Neural cell (in vitro differentiated cells): ENCODE results near the gene H2BW2. TPM values are rescaled to one million over a fixed set of nuclear protein-coding genes. Genes with fewer than 3 reads are reported as not detected.

Experiments
- H2AFZ ChIP-seq: fragments of 200-600, 300-800 bp; sonication (generic), shearing (Covaris generic); 2 replicates; pipeline ENCODE4 v1.6.0; 2014; ENCODE audit warnings: low read depth, mild to moderate bottlenecking, antibody characterized with exemption, low read length, moderate library complexity
- H3F3A ChIP-seq: fragments of 200-600 bp; shearing (Covaris generic); 2 replicates; pipeline ENCODE4 v1.6.1; 2016; ENCODE audit warnings: mild to moderate bottlenecking, moderate library complexity, mixed read lengths, antibody characterized with exemption, low read length; ENCODE audit not compliant: insufficient read depth, poor library complexity, severe bottlenecking
- H3K27ac ChIP-seq: fragments of 200-600, 300-800 bp; sonication (generic), shearing (Covaris generic); 2 replicates; pipeline ENCODE4 v1.5.1; 2014; ENCODE audit warnings: mild to moderate bottlenecking, low read length, moderate library complexity
- H3K27me3 ChIP-seq: fragments of 300-800, 200-600 bp; sonication (generic), shearing (Covaris generic); 2 replicates; pipeline ENCODE4 v1.6.0; 2014; ENCODE audit warnings: mild to moderate bottlenecking, low read depth, low read length, moderate library complexity; ENCODE audit not compliant: insufficient read depth
- H3K36me3 ChIP-seq: fragments of 300-800, 200-600 bp; sonication (generic), shearing (Covaris generic); 2 replicates; pipeline ENCODE4 v1.5.1; 2014; ENCODE audit warnings: mild to moderate bottlenecking, antibody characterized with exemption, low read length, moderate library complexity; ENCODE audit not compliant: insufficient read depth
- H3K4me2 ChIP-seq: fragments of 300-800, 200-600 bp; sonication (generic), shearing (Covaris generic); 2 replicates; pipeline ENCODE4 v1.6.0; 2014; ENCODE audit warnings: mild to moderate bottlenecking, low read length
- H3K4me3 ChIP-seq: fragments of 300-800, 200-600 bp; sonication (generic), shearing (Covaris generic); 2 replicates; pipeline ENCODE4 v1.5.1; 2014; ENCODE audit warnings: mild to moderate bottlenecking, low read length, moderate library complexity
- H3K79me2 ChIP-seq: fragments of 200-600 bp; shearing (Covaris generic); replicated peaks from 2 replicates; pipeline ENCODE4 v1.6.0; 2014; ENCODE audit warnings: mild to moderate bottlenecking, low read length, moderate library complexity; ENCODE audit not compliant: insufficient read depth
- H3K9ac ChIP-seq: fragments of 300-800, 200-600 bp; sonication (generic), shearing (Covaris generic); 2 replicates; pipeline ENCODE4 v1.6.1; 2016; ENCODE audit warnings: mild to moderate bottlenecking, low read length, mixed read lengths
- H3K9me2 ChIP-seq: fragments of 200-600 bp; shearing (Covaris generic); 2 replicates; pipeline ENCODE4 v1.6.1; 2016; ENCODE audit warnings: mild to moderate bottlenecking, low read length, mixed read lengths; ENCODE audit not compliant: insufficient read depth
- H3K9me3 ChIP-seq: fragments of 200-600, 300-800 bp; sonication (generic), shearing (Covaris generic); 2 replicates; pipeline ENCODE4 v1.6.1; 2016; ENCODE audit warnings: mild to moderate bottlenecking, mixed run types, low read length, moderate library complexity, mixed read lengths
- H4K20me1 ChIP-seq: fragments of 200-600 bp; shearing (Covaris generic); 2 replicates; pipeline ENCODE4 v1.6.1; 2016; ENCODE audit warnings: mild to moderate bottlenecking, mixed run types; ENCODE audit not compliant: insufficient read depth
- EP300 ChIP-seq: fragments of 450-650 bp; conservative IDR thresholded peaks from 2 replicates; pipeline ENCODE4 v1.6.1; 2014; ENCODE audit warnings: antibody characterized with exemption, mild to moderate bottlenecking, moderate library complexity; ENCODE audit not compliant: poor library complexity, severe bottlenecking
- EZH2 ChIP-seq: fragments of 200-600, 300-800 bp; shearing (Covaris generic), sonication (generic); IDR thresholded peaks from 2 replicates; pipeline ENCODE4 v1.6.1; 2014; ENCODE audit warnings: antibody characterized with exemption, low read length, borderline replicate concordance, mild to moderate bottlenecking; ENCODE audit not compliant: insufficient read depth, poor library complexity, severe bottlenecking
- MXI1 ChIP-seq: fragments of 450-650 bp; conservative IDR thresholded peaks from 2 replicates; pipeline ENCODE4 v1.6.1; 2014; ENCODE audit warnings: antibody characterized with exemption, mild to moderate bottlenecking; ENCODE audit not compliant: poor library complexity, severe bottlenecking
- POLR2AphosphoS5 ChIP-seq: IDR thresholded peaks from 2 replicates; pipeline ENCODE4 v1.6.1; 2012
- RAD21 ChIP-seq: fragments of 450-650 bp; conservative IDR thresholded peaks from 2 replicates; pipeline ENCODE4 v1.6.1; 2014; ENCODE audit warnings: antibody characterized with exemption, mild to moderate bottlenecking, moderate library complexity
- SMC3 ChIP-seq: fragments of 450-650 bp; conservative IDR thresholded peaks from 2 replicates; pipeline ENCODE4 v1.6.1; 2014; ENCODE audit warnings: antibody characterized with exemption, mild to moderate bottlenecking, moderate library complexity; ENCODE audit not compliant: poor library complexity
- TAF1 ChIP-seq: IDR thresholded peaks from 2 replicates; pipeline ENCODE4 v1.6.1; 2012; ENCODE audit warnings: low read depth
- polyA plus RNA-seq: library from polyadenylated mRNA; depleted of rRNA; stranded (reverse); fragments of >200 nt; gene quantifications from 2 replicates; pipeline ENCODE4 v1.2.3, GENCODE V29; 2014
- TF ChIP-seq, protein P1 (sequence below): IDR thresholded peaks from 2 replicates; pipeline ENCODE4 v1.6.1; 2012; ENCODE audit warnings: borderline replicate concordance
- TF ChIP-seq, protein P2 (sequence below): fragments of 450-650 bp; IDR thresholded peaks from 2 replicates; pipeline ENCODE4 v1.5.1; 2014; ENCODE audit warnings: antibody characterized with exemption, mild to moderate bottlenecking, moderate library complexity; ENCODE audit not compliant: poor library complexity, severe bottlenecking

H2BW2 gene
- polyA plus RNA-seq, 1 donor from 2014 or later, result not detected

DNA sequence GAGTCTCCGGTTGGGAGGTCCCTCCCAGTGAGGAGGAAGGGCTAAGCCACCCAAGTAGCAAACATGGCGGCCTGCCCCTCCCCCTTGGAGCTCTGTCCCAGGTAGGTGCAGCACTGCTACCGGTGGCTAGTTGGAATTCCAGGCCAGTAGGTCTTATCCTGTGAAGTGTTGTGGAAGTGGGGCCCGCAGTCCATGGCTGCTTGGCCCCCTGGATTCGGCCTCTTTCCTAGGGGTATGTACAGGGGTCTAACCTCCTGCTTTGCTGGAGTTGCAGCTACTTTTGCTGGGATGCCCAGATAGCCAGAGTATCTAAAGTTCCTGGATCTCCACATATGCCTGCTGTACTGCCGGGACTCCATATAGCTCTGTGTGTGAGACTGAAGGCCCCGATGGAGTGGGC is 46.2 kb downstream of the H2BW2 start:
- no peaks in the 10 kb centered on the region for H3F3A ChIP-seq
- no peaks in the 10 kb centered on the region for H3K9me3 ChIP-seq
- no peak overlapping the region for H3K4me3 ChIP-seq
- H3K9ac ChIP-seq, result no peak overlapping the region
- no peaks in the 10 kb centered on the region for H4K20me1 ChIP-seq
- H3K79me2 ChIP-seq, result no peaks in the 10 kb centered on the region
- H3K27me3 ChIP-seq, result no peaks in the 10 kb centered on the region
- no peak overlapping the region for H2AFZ ChIP-seq
- no peaks in the 10 kb centered on the region for H3K9me2 ChIP-seq
- no peak overlapping the region for H3K27ac ChIP-seq
- TF ChIP-seq, protein P1, sequence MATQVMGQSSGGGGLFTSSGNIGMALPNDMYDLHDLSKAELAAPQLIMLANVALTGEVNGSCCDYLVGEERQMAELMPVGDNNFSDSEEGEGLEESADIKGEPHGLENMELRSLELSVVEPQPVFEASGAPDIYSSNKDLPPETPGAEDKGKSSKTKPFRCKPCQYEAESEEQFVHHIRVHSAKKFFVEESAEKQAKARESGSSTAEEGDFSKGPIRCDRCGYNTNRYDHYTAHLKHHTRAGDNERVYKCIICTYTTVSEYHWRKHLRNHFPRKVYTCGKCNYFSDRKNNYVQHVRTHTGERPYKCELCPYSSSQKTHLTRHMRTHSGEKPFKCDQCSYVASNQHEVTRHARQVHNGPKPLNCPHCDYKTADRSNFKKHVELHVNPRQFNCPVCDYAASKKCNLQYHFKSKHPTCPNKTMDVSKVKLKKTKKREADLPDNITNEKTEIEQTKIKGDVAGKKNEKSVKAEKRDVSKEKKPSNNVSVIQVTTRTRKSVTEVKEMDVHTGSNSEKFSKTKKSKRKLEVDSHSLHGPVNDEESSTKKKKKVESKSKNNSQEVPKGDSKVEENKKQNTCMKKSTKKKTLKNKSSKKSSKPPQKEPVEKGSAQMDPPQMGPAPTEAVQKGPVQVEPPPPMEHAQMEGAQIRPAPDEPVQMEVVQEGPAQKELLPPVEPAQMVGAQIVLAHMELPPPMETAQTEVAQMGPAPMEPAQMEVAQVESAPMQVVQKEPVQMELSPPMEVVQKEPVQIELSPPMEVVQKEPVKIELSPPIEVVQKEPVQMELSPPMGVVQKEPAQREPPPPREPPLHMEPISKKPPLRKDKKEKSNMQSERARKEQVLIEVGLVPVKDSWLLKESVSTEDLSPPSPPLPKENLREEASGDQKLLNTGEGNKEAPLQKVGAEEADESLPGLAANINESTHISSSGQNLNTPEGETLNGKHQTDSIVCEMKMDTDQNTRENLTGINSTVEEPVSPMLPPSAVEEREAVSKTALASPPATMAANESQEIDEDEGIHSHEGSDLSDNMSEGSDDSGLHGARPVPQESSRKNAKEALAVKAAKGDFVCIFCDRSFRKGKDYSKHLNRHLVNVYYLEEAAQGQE, result no peak
- TF ChIP-seq POLR2AphosphoS5, result no peak
- no peak for TF ChIP-seq EZH2
- no peak for TF ChIP-seq RAD21
- no peak for TF ChIP-seq EP300
- TF ChIP-seq, protein P2, sequence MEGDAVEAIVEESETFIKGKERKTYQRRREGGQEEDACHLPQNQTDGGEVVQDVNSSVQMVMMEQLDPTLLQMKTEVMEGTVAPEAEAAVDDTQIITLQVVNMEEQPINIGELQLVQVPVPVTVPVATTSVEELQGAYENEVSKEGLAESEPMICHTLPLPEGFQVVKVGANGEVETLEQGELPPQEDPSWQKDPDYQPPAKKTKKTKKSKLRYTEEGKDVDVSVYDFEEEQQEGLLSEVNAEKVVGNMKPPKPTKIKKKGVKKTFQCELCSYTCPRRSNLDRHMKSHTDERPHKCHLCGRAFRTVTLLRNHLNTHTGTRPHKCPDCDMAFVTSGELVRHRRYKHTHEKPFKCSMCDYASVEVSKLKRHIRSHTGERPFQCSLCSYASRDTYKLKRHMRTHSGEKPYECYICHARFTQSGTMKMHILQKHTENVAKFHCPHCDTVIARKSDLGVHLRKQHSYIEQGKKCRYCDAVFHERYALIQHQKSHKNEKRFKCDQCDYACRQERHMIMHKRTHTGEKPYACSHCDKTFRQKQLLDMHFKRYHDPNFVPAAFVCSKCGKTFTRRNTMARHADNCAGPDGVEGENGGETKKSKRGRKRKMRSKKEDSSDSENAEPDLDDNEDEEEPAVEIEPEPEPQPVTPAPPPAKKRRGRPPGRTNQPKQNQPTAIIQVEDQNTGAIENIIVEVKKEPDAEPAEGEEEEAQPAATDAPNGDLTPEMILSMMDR, result no peak
- TF ChIP-seq TAF1, result no peak
- no peak for TF ChIP-seq SMC3
- no peak for TF ChIP-seq MXI1
- no peak overlapping the region for H3K4me2 ChIP-seq
- H3K36me3 ChIP-seq, result no peaks in the 10 kb centered on the region

Other genes starting within 250 kb of the H2BW2 start
- 50.6 TPM in 2 replicates for gene RAB9B, start 207.7 kb upstream of the H2BW2 start, polyA plus RNA-seq
- gene TMSB15B, start 77.3 kb upstream of the H2BW2 start, polyA plus RNA-seq, result 128 and 133 TPM in 2 replicates
- not detected in 2 replicates for gene H2BW1, start 26.2 kb upstream of the H2BW2 start, polyA plus RNA-seq
- gene TMSB15C, start 36.3 kb downstream of the H2BW2 start, polyA plus RNA-seq, result 38.0 and 53.2 TPM in 2 replicates
- 70.0 and 132 TPM in 2 replicates for gene ZCCHC18, start 72.6 kb downstream of the H2BW2 start, polyA plus RNA-seq
- 4.8 and 6.6 TPM in 2 replicates for gene SLC25A53, start 117.1 kb downstream of the H2BW2 start, polyA plus RNA-seq
- 37.4 and 38.2 TPM in 2 replicates for gene FAM199X, start 126.5 kb downstream of the H2BW2 start, polyA plus RNA-seq
- not detected in 2 replicates for gene ESX1, start 215.0 kb downstream of the H2BW2 start, polyA plus RNA-seq